Measurements from ENCODE around the gene PDE11A.

DNA sequence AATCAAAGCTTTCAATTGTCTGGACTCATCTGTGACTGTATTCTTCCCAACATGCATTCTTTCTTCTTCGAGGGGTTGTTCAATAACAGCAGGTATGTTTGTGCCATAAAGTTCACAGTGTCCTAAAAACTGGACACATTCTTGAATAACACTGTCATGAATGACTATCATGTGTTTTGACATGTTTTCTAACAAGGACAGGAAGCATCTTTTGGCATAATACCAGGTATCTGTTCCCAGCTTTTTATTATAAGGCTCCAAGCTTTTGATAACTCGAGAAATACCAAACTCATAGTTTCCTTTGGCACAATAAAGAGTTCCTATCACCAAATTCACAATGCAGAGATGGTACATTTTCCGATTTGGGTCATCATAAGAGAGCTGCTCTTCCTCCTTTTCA, 455.8 kb downstream of the PDE11A start:
- no peak for TF ChIP-seq EZH2 (IDR thresholded peaks at IDR 0.05; ENCODE audit: borderline replicate concordance, low read depth, low read length, severe bottlenecking)
- TF ChIP-seq, protein P1, sequence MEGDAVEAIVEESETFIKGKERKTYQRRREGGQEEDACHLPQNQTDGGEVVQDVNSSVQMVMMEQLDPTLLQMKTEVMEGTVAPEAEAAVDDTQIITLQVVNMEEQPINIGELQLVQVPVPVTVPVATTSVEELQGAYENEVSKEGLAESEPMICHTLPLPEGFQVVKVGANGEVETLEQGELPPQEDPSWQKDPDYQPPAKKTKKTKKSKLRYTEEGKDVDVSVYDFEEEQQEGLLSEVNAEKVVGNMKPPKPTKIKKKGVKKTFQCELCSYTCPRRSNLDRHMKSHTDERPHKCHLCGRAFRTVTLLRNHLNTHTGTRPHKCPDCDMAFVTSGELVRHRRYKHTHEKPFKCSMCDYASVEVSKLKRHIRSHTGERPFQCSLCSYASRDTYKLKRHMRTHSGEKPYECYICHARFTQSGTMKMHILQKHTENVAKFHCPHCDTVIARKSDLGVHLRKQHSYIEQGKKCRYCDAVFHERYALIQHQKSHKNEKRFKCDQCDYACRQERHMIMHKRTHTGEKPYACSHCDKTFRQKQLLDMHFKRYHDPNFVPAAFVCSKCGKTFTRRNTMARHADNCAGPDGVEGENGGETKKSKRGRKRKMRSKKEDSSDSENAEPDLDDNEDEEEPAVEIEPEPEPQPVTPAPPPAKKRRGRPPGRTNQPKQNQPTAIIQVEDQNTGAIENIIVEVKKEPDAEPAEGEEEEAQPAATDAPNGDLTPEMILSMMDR (IDR thresholded peaks at IDR 0.05; ENCODE audit: borderline replicate concordance, extremely low read depth, low read length, poor library complexity, severe bottlenecking), result no peak

Measured in DND-41 (cell line).